GM12874 (cell line): ENCODE data around the gene TMEM256.

Experiments
- TF ChIP-seq, protein P1 (sequence below): IDR thresholded peaks from 2 replicates; pipeline ENCODE4 v1.5.1; 2011; ENCODE audit warnings: low read depth, mild to moderate bottlenecking, control low read depth, low read length, moderate library complexity; ENCODE audit not compliant: insufficient read depth

TMEM256 gene

DNA sequence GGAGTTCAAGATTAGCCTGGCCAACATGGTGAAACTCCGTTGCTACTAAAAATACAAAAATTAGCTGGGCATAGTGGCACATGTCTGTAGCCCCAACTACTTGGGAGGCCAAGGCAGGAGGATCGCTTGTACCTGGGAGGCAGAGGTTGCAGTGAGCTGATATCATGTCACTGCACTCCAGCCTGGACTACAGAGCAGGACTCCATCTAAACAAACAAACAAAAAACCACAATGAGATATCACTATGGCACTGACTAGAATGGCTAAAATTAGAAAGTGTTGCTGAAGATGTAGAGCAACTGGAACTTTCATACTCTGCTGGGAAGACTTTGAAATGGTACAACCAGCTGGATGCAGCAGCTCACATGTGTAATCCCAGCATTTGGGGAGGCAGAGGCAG is 29.5 kb downstream of the TMEM256 start:
- TF ChIP-seq, protein P1, sequence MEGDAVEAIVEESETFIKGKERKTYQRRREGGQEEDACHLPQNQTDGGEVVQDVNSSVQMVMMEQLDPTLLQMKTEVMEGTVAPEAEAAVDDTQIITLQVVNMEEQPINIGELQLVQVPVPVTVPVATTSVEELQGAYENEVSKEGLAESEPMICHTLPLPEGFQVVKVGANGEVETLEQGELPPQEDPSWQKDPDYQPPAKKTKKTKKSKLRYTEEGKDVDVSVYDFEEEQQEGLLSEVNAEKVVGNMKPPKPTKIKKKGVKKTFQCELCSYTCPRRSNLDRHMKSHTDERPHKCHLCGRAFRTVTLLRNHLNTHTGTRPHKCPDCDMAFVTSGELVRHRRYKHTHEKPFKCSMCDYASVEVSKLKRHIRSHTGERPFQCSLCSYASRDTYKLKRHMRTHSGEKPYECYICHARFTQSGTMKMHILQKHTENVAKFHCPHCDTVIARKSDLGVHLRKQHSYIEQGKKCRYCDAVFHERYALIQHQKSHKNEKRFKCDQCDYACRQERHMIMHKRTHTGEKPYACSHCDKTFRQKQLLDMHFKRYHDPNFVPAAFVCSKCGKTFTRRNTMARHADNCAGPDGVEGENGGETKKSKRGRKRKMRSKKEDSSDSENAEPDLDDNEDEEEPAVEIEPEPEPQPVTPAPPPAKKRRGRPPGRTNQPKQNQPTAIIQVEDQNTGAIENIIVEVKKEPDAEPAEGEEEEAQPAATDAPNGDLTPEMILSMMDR: no peak

DNA sequence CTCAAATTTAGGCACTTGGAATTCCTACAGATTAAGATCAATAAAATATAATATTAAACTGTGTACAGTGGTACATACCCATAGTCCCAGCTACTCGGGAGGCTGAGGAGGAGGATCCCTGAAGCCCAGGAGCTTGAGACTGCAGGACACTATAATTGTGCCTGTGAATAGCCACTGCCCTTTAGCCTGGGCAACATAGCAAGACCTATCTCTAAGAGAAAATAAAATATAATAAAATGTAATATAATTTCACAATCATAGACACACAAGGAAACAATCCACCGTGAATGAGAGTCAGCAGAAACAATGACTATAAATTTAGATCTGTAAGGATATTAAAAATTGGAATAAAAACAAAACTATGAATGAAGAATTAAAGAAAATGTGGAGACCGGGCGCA is 33.0 kb downstream of the TMEM256 start:
- TF ChIP-seq, protein P1: no peak

DNA sequence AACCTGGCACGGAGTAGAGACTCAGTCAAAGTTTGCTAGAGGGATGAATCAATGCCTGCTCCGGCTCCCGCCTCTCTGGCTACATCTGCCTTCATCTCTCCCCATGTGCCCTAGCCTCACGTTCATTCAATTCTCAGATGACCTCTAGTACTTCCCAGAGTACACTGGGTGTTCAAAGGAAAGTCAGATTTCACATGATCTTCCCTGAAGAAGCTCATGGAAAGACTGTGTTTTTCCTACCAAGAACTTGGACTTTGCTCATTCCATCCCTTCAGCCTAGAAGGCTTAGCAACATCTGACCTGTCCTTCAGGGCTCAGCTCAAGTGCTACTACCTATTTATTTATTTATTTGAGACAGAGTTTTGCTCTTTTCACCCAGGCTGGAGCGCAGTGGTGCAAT is 34.1 kb downstream of the TMEM256 start:
- TF ChIP-seq, protein P1: no peak

DNA sequence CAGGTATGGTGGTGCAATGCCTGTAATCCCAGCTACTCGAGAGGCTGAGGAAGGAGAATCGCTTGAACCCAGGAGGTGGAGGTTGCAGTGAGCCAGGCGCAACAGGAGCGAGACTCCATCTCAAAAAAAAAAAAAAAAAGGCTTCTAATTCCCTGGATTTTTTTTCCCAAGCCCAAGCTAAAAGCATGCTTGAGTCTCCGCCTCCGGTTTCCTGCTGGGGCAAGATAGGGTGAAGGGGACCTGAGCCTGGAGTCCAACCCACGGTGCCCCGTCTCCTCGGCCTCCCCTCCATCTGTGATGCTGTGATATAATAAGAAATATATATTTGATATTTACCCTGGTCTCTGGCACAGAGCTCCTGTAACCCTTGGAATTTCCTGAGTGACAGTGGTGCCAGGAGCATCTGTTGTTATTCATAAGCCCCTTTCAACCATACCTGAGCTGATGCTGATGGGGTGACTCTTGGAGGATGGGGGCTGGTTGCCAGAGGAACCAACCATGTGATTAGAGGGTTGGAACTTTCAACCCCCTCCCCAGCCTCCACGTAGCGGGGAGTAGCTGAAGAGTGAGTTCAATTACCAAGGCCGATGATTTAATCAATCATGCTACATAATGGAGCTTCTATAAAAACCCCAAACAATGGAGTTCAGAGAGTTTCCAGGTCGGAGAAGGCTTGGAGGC is 35.8 kb downstream of the TMEM256 start:
- TF ChIP-seq, protein P1: no peak

DNA sequence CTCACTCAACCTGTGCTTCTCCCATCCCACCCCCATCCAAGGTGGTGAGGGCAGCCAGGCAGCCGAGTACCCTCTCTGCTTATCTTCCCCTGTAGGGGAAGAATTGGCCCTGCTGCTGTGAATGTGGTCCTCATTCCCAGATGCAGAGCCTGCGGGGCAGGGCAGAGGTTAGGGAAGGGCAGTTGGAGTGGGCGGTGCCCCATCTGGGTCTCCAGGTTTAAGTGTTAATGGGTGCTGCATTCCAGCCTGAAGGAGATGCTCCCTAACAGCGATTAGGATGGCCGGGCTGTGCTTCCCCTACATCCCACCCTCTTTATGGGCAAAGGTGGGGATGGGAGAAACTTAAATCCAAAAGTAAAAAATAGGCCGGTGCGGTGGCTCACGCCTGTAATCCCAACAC is 36.8 kb downstream of the TMEM256 start:
- TF ChIP-seq, protein P1: no peak

DNA sequence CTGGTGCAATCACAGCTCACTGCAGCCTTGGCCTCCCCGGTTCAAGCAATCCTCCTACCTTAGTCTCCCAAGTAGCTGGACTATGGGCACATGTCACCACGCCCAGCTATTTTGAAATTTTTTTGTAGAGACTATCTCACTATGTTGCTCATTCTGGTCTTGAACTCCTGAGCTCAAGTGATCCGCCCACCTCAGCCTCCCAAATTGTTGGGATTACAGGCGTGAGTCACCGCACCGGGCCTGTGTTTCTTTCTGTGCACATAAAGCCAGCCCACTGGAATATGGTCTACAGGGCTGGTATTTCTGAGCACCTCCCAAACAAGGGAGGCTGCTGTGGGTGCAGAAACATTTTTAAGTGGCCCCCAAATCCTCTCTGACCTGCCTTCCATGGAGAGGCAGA is 40.6 kb downstream of the TMEM256 start:
- TF ChIP-seq, protein P1: no peak

DNA sequence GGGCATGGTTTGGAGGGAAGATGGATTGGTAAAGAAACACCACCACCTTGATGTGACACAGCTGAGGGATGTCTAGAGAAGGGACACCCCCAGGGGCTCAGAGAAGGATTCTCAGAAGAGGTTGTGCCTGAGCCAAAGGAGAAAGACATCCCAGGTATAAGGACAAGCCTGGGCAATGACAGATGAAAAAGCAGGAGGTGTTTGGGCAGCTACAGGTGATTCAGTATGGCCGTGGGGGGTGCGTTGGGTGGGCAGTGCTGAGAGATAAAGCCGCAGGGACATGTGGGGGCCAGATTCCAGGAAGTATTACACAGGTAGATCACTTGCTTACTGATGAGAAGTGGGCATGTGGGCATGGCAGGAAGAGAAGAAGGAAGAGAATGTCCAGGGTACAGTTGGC is 42.0 kb downstream of the TMEM256 start:
- TF ChIP-seq, protein P1: no peak
